Activated CD8-positive, alpha-beta memory T cell treated with anti-CD3 and anti-CD28 coated beads, Interleukin-2, amount 10 ng/mL, durations not matched to agents 7 days and 5 days (primary cell): ENCODE data around the gene TMEM108. TPM values are rescaled to one million over a fixed set of nuclear protein-coding genes. Genes with fewer than 3 reads are reported as not detected.

Experiments used
- ATAC-seq: fragments of 150-1000 bp; cut with Tn5 transposase; one replicate; pipeline ENCODE4 v1.10.0; 2021; ENCODE audit warnings: moderate library complexity
- CTCF ChIA-PET: fragments of 350-600 bp; sonication (Branson Sonifier 250); formaldehyde crosslinking; loops from one replicate; lab custom pipeline; 2021; ENCODE audit warnings: antibody characterized with exemption; lab: Charles Lee
- DNase-seq: peaks from one replicate; pipeline ENCODE4 v3.0.0-alpha.2; 2020
- H3K27ac Mint-ChIP-seq: one replicate; pipeline ENCODE4 v1.8.0; 2021; ENCODE audit warnings: mild to moderate bottlenecking, mixed read lengths
- H3K27me3 Mint-ChIP-seq: one replicate; pipeline ENCODE4 v1.8.0; 2021; ENCODE audit warnings: mixed read lengths
- H3K36me3 Mint-ChIP-seq: one replicate; pipeline ENCODE4 v1.8.0; 2021; ENCODE audit warnings: mild to moderate bottlenecking, mixed read lengths
- H3K4me1 Mint-ChIP-seq: one replicate; pipeline ENCODE4 v1.8.0; 2021; ENCODE audit warnings: mixed read lengths
- H3K4me3 Mint-ChIP-seq: one replicate; pipeline ENCODE4 v1.8.0; 2021; ENCODE audit warnings: mild to moderate bottlenecking, moderate library complexity, mixed read lengths
- H3K9me3 Mint-ChIP-seq: one replicate; pipeline ENCODE4 v1.8.0; 2022; ENCODE audit warnings: low read depth, mixed read lengths
- total RNA-seq, 2 experiments: library from RNA; stranded (reverse); gene quantifications; one replicate each; pipeline ENCODE4 v1.2.3, GENCODE V29; 2021

TMEM108 gene
- total RNA-seq, 2 experiments from 2014 or later: not detected

- no peaks in the 10 kb centered on the region for H3K36me3 Mint-ChIP-seq
- H3K4me1 Mint-ChIP-seq: peaks cover 7% of the 10 kb centered on the region
- DNase-seq (no peak), ATAC-seq (no peak)
- no peaks in the 10 kb centered on the region for H3K9me3 Mint-ChIP-seq
- H3K4me3 Mint-ChIP-seq: no peak overlapping the region
- H3K27ac Mint-ChIP-seq: no peak overlapping the region
- CTCF ChIA-PET: no interaction called here
- no peaks in the 10 kb centered on the region for H3K27me3 Mint-ChIP-seq
Observed at GRCh38 chr3:133295944-133296917, 258.0 kb downstream of the TMEM108 start.

GRCh38 chr3:133296981-133297380 lies 258.8 kb downstream of the TMEM108 start:
- no peak for DNase-seq
- no peak overlapping the region for H3K4me3 Mint-ChIP-seq
- no peak for ATAC-seq
- no peaks in the 10 kb centered on the region for H3K9me3 Mint-ChIP-seq
- H3K4me1 Mint-ChIP-seq: peaks cover 7% of the 10 kb centered on the region
- no peak overlapping the region for H3K27ac Mint-ChIP-seq
- no peaks in the 10 kb centered on the region for H3K36me3 Mint-ChIP-seq
- H3K27me3 Mint-ChIP-seq: no peaks in the 10 kb centered on the region
- CTCF ChIA-PET: no interaction called here

GRCh38 chr3:133300102-133300501 lies 261.9 kb downstream of the TMEM108 start:
- H3K9me3 Mint-ChIP-seq: no peaks in the 10 kb centered on the region
- CTCF ChIA-PET: no interaction called here
- no peak overlapping the region for H3K27ac Mint-ChIP-seq
- H3K4me1 Mint-ChIP-seq: peaks cover 6% of the 10 kb centered on the region
- ATAC-seq (no peak), DNase-seq (no peak)
- no peak overlapping the region for H3K4me3 Mint-ChIP-seq
- no peaks in the 10 kb centered on the region for H3K36me3 Mint-ChIP-seq
- H3K27me3 Mint-ChIP-seq: no peaks in the 10 kb centered on the region

GRCh38 chr3:133301194-133301593 lies 263.0 kb downstream of the TMEM108 start:
- H3K27ac Mint-ChIP-seq: no peak overlapping the region
- no peak overlapping the region for H3K4me3 Mint-ChIP-seq
- H3K4me1 Mint-ChIP-seq: no peaks in the 10 kb centered on the region
- H3K9me3 Mint-ChIP-seq: no peaks in the 10 kb centered on the region
- DNase-seq: no peak
- H3K27me3 Mint-ChIP-seq: no peaks in the 10 kb centered on the region
- CTCF ChIA-PET: no interaction called here
- H3K36me3 Mint-ChIP-seq: no peaks in the 10 kb centered on the region
- ATAC-seq: no peak

- Mint-ChIP-seq H3K4me3 (no peak overlapping the region), H3K9me3 (no peaks in the 10 kb centered on the region), H3K27me3 (no peaks in the 10 kb centered on the region), H3K27ac (no peak overlapping the region), H3K36me3 (no peaks in the 10 kb centered on the region), H3K4me1 (no peaks in the 10 kb centered on the region)
- CTCF ChIA-PET: no interaction called here
- ATAC-seq (no peak), DNase-seq (no peak)
Observed at GRCh38 chr3:133301731-133302130, 263.5 kb downstream of the TMEM108 start.

- Mint-ChIP-seq H3K27me3 (no peaks in the 10 kb centered on the region), H3K27ac (no peak overlapping the region), H3K9me3 (no peaks in the 10 kb centered on the region), H3K4me3 (no peak overlapping the region), H3K36me3 (no peaks in the 10 kb centered on the region), H3K4me1 (no peaks in the 10 kb centered on the region)
- ATAC-seq: no peak
- CTCF ChIA-PET: no interaction called here
- no peak for DNase-seq
Observed at GRCh38 chr3:133303430-133303829, 265.2 kb downstream of the TMEM108 start.

- CTCF ChIA-PET: no interaction called here
- no peak for ATAC-seq
- peaks cover 2% of the 10 kb centered on the region for H3K36me3 Mint-ChIP-seq
Observed at GRCh38 chr3:133317866-133318265, 279.7 kb downstream of the TMEM108 start.

GRCh38 chr3:133328373-133328772 lies 290.2 kb downstream of the TMEM108 start:
- H3K27me3 Mint-ChIP-seq: no peaks in the 10 kb centered on the region

More at GRCh38 chr3:133317866-133318265, 279.7 kb downstream of the TMEM108 start:
- no peak overlapping the region for H3K4me3 Mint-ChIP-seq
- no peaks in the 10 kb centered on the region for H3K4me1 Mint-ChIP-seq
- DNase-seq: no peak
- peaks cover 17% of the 10 kb centered on the region for H3K27me3 Mint-ChIP-seq
- peaks cover 6% of the 10 kb centered on the region for H3K9me3 Mint-ChIP-seq
- H3K27ac Mint-ChIP-seq: no peak overlapping the region

GRCh38 chr3:133329626-133330025 lies 291.4 kb downstream of the TMEM108 start:
- ATAC-seq: no peak
- Mint-ChIP-seq H3K27me3 (no peaks in the 10 kb centered on the region), H3K36me3 (no peaks in the 10 kb centered on the region), H3K4me3 (no peak overlapping the region), H3K27ac (no peak overlapping the region), H3K4me1 (no peaks in the 10 kb centered on the region), H3K9me3 (no peaks in the 10 kb centered on the region)
- CTCF ChIA-PET: no interaction called here
- DNase-seq: no peak

More at GRCh38 chr3:133328373-133328772, 290.2 kb downstream of the TMEM108 start:
- ATAC-seq: no peak
- Mint-ChIP-seq H3K4me1 (no peaks in the 10 kb centered on the region), H3K9me3 (no peaks in the 10 kb centered on the region), H3K4me3 (no peak overlapping the region), H3K36me3 (no peaks in the 10 kb centered on the region), H3K27ac (no peak overlapping the region)
- DNase-seq: no peak
- CTCF ChIA-PET: no interaction called here

GRCh38 chr3:133330065-133330464 lies 291.9 kb downstream of the TMEM108 start:
- Mint-ChIP-seq H3K27me3 (no peaks in the 10 kb centered on the region), H3K27ac (no peak overlapping the region), H3K4me3 (no peak overlapping the region), H3K36me3 (no peaks in the 10 kb centered on the region), H3K9me3 (no peaks in the 10 kb centered on the region), H3K4me1 (no peaks in the 10 kb centered on the region)
- CTCF ChIA-PET: no interaction called here
- no peak for ATAC-seq
- no peak for DNase-seq

- ATAC-seq (no peak), DNase-seq (no peak)
- Mint-ChIP-seq H3K36me3 (no peaks in the 10 kb centered on the region), H3K9me3 (no peaks in the 10 kb centered on the region), H3K27ac (no peak overlapping the region), H3K4me1 (no peaks in the 10 kb centered on the region), H3K4me3 (no peak overlapping the region), H3K27me3 (no peaks in the 10 kb centered on the region)
- CTCF ChIA-PET: no interaction called here
Observed at GRCh38 chr3:133330522-133330921, 292.3 kb downstream of the TMEM108 start.

- DNase-seq: no peak
- Mint-ChIP-seq H3K4me1 (no peaks in the 10 kb centered on the region), H3K4me3 (no peak overlapping the region), H3K9me3 (no peaks in the 10 kb centered on the region), H3K36me3 (no peaks in the 10 kb centered on the region), H3K27ac (no peak overlapping the region), H3K27me3 (no peaks in the 10 kb centered on the region)
- ATAC-seq: no peak
- CTCF ChIA-PET: no interaction called here
Observed at GRCh38 chr3:133354721-133355120, 316.5 kb downstream of the TMEM108 start.

- no peak for ATAC-seq
- Mint-ChIP-seq H3K27ac (no peak overlapping the region), H3K9me3 (no peaks in the 10 kb centered on the region)
Observed at GRCh38 chr3:133360476-133360875, 322.3 kb downstream of the TMEM108 start.

GRCh38 chr3:133361011-133361410 lies 322.8 kb downstream of the TMEM108 start:
- Mint-ChIP-seq H3K27ac (no peak overlapping the region), H3K27me3 (no peaks in the 10 kb centered on the region), H3K4me1 (peaks cover 12% of the 10 kb centered on the region), H3K9me3 (no peaks in the 10 kb centered on the region), H3K4me3 (no peak overlapping the region), H3K36me3 (no peaks in the 10 kb centered on the region)
- no peak for DNase-seq
- CTCF ChIA-PET: no interaction called here
- no peak for ATAC-seq

More at GRCh38 chr3:133360476-133360875, 322.3 kb downstream of the TMEM108 start:
- peaks cover 12% of the 10 kb centered on the region for H3K4me1 Mint-ChIP-seq
- H3K27me3 Mint-ChIP-seq: no peaks in the 10 kb centered on the region
- H3K4me3 Mint-ChIP-seq: no peak overlapping the region
- CTCF ChIA-PET: no interaction called here
- no peak for DNase-seq
- no peaks in the 10 kb centered on the region for H3K36me3 Mint-ChIP-seq
